ENCODE results near the gene NTSR2. TPM values are rescaled to one million over a fixed set of nuclear protein-coding genes. Genes with fewer than 3 reads are reported as not detected.

The NTSR2 gene
- polyA plus RNA-seq, 4 donors = 0.06 TPM; not detected in 3

DNA sequence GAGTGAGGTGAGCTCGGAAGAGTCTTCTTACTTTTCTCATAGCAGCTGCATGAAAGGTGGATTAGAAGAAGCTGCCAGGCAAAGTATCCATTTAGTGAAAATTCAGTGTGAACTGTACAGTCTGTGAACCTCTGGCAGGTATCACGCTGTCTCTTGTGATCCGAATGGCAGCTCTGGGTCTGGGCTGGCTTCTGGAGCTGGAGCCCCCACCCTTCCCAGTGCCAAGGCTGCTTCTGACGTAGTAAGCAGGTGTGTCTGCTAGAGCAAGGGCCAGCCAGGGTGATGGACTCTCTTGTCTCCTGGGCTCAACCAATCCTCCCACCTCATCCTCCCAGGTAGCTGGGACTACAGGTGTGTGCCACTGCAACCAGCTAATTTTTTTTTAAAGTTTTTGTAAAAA lies 14.0 kb upstream of the NTSR2 start:
- Histone ChIP-seq H3K36me3 (ENCODE audit: control insufficient read depth in 3 of 3, insufficient read depth in 2 of 3, low read depth in 1 of 3, low read length in 3 of 3) (no peaks in the 10 kb centered on the region), H3K27ac (ENCODE audit: low read depth in 1 of 3, low read length in 2 of 3) (no peak overlapping the region), H3K4me3 (ENCODE audit: low read depth in 1 of 3, low read length in 3 of 3) (no peak overlapping the region), H3K4me1 (ENCODE audit: control insufficient read depth in 3 of 3, insufficient read depth in 2 of 3, low read depth in 1 of 3, low read length in 2 of 3) (peaks cover 0 to 25% (median 0%) of the 10 kb centered on the region in 3 donors), H3K9me3 (ENCODE audit: control insufficient read depth in 2 of 2, insufficient read depth in 1 of 2, low read depth in 1 of 2, low read length in 1 of 2) (no peaks in the 10 kb centered on the region), H3K27me3 (ENCODE audit: control insufficient read depth in 3 of 3, insufficient read depth in 3 of 3, low read length in 3 of 3) (peaks cover 0 to 13% (median 0%) of the 10 kb centered on the region in 3 donors)
- 55 to 76% (median 65%) methylated on average over 4 of the region's 4 CpGs for WGBS, 3 donors
- DNase-seq (no peak), FAIRE-seq (no peak)

DNA sequence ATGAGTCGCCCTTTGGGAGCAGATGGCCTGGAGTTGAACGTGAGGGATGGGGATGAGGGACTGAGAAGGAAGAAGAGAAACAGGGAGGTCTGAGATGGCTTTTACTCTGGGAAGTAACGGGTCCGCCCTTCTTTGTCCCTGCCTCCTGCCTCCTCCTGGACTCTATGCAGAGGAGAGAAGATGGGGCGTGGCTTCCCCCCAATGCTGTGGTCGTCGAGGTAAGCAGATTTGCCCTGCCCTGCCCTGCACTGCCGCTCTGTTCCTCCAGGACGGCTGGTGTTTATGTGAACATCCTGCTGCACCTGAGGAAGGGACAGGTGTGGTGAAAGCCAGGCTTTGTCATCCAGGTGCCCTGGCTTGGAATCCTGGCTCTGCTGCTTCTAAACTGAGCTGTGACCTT lies 13.5 kb upstream of the NTSR2 start:
- Histone ChIP-seq H3K4me3 (ENCODE audit: low read depth in 1 of 3, low read length in 3 of 3) (no peak overlapping the region), H3K9me3 (ENCODE audit: control insufficient read depth in 2 of 2, insufficient read depth in 1 of 2, low read depth in 1 of 2, low read length in 1 of 2) (no peaks in the 10 kb centered on the region), H3K36me3 (ENCODE audit: control insufficient read depth in 3 of 3, insufficient read depth in 2 of 3, low read depth in 1 of 3, low read length in 3 of 3) (no peaks in the 10 kb centered on the region), H3K27ac (ENCODE audit: low read depth in 1 of 3, low read length in 2 of 3) (no peak overlapping the region), H3K4me1 (ENCODE audit: control insufficient read depth in 3 of 3, insufficient read depth in 2 of 3, low read depth in 1 of 3, low read length in 2 of 3) (peaks cover 0 to 23% (median 0%) of the 10 kb centered on the region in 3 donors), H3K27me3 (ENCODE audit: control insufficient read depth in 3 of 3, insufficient read depth in 3 of 3, low read length in 3 of 3) (peaks cover 0 to 15% (median 0%) of the 10 kb centered on the region in 3 donors)
- DNase-seq (no peak), FAIRE-seq (no peak)
- WGBS, 3 donors = 24 to 35% (median 33%) methylated on average over 9 of the region's 9 CpGs

DNA sequence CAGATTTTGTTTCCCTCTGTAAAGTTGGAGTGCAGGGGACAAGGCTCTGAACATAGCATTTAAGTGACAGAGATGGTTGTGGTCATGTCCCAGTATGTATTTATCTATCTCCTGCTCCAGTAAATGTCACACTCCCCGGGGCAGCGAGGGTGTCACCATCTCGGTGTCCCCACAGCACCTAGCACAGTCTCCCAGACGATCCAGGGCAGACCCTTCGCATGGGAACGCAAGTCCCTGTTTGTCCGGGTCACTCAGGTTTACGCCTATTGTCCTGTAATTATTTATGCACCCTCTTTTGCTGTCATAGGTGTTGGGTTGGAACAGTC lies 12.6 kb upstream of the NTSR2 start:
- Histone ChIP-seq H3K4me1 (ENCODE audit: control insufficient read depth in 3 of 3, insufficient read depth in 2 of 3, low read depth in 1 of 3, low read length in 2 of 3) (peaks cover 0 to 18% (median 0%) of the 10 kb centered on the region in 3 donors), H3K4me3 (ENCODE audit: low read depth in 1 of 3, low read length in 3 of 3) (no peak overlapping the region), H3K27me3 (ENCODE audit: control insufficient read depth in 3 of 3, insufficient read depth in 3 of 3, low read length in 3 of 3) (peaks cover 0 to 21% (median 3%) of the 10 kb centered on the region in 3 donors), H3K27ac (ENCODE audit: low read depth in 1 of 3, low read length in 2 of 3) (no peak overlapping the region), H3K36me3 (ENCODE audit: control insufficient read depth in 3 of 3, insufficient read depth in 2 of 3, low read depth in 1 of 3, low read length in 3 of 3) (no peaks in the 10 kb centered on the region), H3K9me3 (ENCODE audit: control insufficient read depth in 2 of 2, insufficient read depth in 1 of 2, low read depth in 1 of 2, low read length in 1 of 2) (no peaks in the 10 kb centered on the region)
- WGBS, 3 donors = 88 to 92% (median 90%) methylated on average over 8 of the region's 8 CpGs
- FAIRE-seq (no peak), DNase-seq (no peak)

DNA sequence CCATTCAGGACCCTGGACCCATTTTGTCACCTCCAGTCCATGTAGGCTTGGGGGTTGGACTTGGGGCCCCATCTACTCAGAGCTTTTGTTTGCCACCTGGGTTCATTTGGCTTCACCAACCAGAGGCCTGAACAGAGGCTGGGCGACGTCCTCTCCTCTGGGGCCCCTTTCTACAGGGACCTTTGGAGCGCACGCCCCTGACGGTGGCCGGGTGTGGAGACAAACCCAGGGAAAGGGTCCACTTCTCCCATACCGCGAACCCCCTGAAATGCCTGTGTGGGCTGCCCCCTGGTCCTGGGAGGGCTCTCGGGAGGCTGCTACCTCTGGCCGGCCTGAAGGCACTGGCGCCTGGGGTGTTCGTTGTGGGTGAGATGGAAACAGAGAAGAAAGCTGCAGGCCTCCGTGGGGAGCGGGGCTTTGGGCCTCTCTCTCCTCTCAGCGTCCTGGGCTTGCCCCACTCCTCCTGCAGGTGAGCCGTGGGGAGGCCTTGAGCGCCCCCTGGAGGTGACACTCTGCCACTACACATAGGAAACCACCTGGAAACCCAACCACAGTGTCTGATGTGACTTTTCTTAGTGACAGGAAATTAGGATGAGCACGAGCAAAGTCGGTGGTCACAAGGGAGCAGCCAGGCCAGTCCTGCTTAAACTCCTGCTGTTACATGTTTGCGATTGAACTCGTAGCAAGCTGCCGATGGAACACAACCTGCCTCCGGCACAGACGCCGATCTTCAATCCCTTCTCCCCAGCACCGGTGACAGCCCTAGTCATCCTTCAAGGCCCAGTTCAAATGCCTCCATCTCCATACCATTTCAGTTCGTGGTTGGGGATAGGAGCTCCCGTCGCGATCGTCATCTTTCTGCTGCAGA lies 12.0 kb upstream of the NTSR2 start:
- H3K9me3 ChIP-seq (ENCODE audit: control insufficient read depth in 2 of 2, insufficient read depth in 1 of 2, low read depth in 1 of 2, low read length in 1 of 2) = no peaks in the 10 kb centered on the region
- no peak overlapping the region for H3K27ac ChIP-seq (ENCODE audit: low read depth in 1 of 3, low read length in 2 of 3)
- peaks cover 0 to 18% (median 0%) of the 10 kb centered on the region in 3 donors for H3K4me1 ChIP-seq (ENCODE audit: control insufficient read depth in 3 of 3, insufficient read depth in 2 of 3, low read depth in 1 of 3, low read length in 2 of 3)
- H3K4me3 ChIP-seq (ENCODE audit: low read depth in 1 of 3, low read length in 3 of 3) = no peak overlapping the region
- no peak for FAIRE-seq
- peaks cover 0 to 27% (median 7%) of the 10 kb centered on the region in 3 donors for H3K27me3 ChIP-seq (ENCODE audit: control insufficient read depth in 3 of 3, insufficient read depth in 3 of 3, low read length in 3 of 3)
- DNase-seq = peak; percentile 29 to 56
- 65 to 73% (median 70%) methylated on average over 27 to 31 of the region's 31 CpGs for WGBS, 3 donors
- no peaks in the 10 kb centered on the region for H3K36me3 ChIP-seq (ENCODE audit: control insufficient read depth in 3 of 3, insufficient read depth in 2 of 3, low read depth in 1 of 3, low read length in 3 of 3)

DNA sequence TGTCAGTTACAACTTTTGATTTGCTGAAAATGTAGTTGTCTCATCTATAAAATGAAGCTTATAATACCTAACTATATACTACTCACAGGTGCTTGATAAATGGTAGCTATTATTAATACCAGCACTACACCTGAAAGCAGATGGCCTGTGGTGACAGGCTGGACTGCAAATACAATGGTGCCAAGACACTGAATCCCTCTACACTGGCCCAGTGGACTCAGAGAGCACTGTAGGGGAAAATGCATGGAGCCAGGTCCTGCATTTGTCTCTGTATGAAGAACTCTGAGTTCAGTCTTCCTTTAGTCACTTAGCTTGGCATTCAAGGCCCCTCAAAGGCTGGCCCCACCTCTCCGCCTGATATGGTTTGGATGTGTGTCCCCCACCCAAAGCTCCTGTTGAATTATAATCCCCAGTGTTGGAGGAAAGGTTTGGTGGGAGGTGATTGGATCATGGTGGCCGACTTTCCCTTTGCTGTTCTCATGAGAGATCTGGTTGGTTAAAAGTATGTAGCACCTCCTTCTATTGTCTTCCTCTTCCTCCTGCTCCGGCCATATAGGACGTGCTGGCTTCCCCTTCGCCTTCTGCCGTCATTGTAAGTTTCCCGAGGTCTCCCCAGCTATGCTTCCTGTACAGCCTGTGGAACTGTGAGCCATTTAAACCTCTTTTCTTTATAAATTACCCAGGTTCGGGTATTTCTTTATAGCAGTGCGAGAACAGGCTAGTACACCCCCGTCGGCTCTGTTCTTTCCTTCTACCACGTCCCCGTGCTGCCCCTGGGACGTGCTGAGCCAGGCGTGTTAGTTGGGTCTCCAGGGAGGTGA lies 11.1 kb upstream of the NTSR2 start:
- H3K4me3 ChIP-seq (ENCODE audit: low read depth in 1 of 3, low read length in 3 of 3) = no peak overlapping the region
- WGBS, 3 donors = 87 to 90% (median 90%) methylated on average over 15 of the region's 15 CpGs
- H3K4me1 ChIP-seq (ENCODE audit: control insufficient read depth in 3 of 3, insufficient read depth in 2 of 3, low read depth in 1 of 3, low read length in 2 of 3) = peaks cover 0 to 18% (median 0%) of the 10 kb centered on the region in 3 donors
- no peak for DNase-seq
- H3K36me3 ChIP-seq (ENCODE audit: control insufficient read depth in 3 of 3, insufficient read depth in 2 of 3, low read depth in 1 of 3, low read length in 3 of 3) = no peaks in the 10 kb centered on the region
- H3K27ac ChIP-seq (ENCODE audit: low read depth in 1 of 3, low read length in 2 of 3) = no peak overlapping the region
- H3K9me3 ChIP-seq (ENCODE audit: control insufficient read depth in 2 of 2, insufficient read depth in 1 of 2, low read depth in 1 of 2, low read length in 1 of 2) = no peaks in the 10 kb centered on the region
- H3K27me3 ChIP-seq (ENCODE audit: control insufficient read depth in 3 of 3, insufficient read depth in 3 of 3, low read length in 3 of 3) = peaks cover 0 to 36% (median 15%) of the 10 kb centered on the region in 3 donors
- no peak for FAIRE-seq

DNA sequence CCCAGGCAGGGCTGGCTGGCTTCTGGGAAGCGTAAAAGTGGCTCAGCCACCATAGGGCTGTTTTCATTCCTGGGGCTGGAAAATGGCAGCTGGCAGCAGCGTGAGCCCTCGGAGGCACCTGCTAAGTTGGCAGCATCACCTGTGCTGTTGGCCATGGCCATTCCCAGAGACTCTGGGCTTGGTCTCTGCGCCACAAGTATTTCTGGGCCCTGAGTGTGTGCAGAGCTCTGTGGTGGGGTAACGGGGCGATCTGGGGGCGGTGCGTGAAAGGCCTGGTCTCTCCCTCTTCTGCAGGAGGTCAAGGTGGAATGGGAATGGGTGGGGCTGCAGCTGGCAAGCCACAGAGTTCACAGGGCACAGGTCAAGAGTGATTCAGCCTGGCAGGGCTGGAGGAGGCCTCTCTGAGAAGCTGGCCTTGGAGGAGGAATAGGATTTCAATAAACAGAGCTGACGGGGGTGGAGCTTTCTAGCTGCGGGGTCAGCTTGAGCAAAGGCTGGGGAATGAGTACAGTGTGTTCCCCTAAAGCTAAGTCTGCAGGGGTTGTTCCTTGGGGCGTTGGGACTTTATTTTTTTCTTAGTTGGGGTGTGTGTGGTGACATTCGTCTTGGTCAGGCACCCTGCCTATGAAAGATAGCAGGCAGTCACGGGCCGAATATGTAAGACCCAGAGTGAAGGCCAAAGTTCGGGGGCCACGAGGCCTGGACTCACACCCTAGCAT lies 10.3 kb upstream of the NTSR2 start:
- DNase-seq (peak; percentile 25 to 39), FAIRE-seq (no peak)
- Histone ChIP-seq H3K27me3 (ENCODE audit: control insufficient read depth in 3 of 3, insufficient read depth in 3 of 3, low read length in 3 of 3) (peaks cover 0 to 40% (median 16%) of the 10 kb centered on the region in 3 donors), H3K4me1 (ENCODE audit: control insufficient read depth in 3 of 3, insufficient read depth in 2 of 3, low read depth in 1 of 3, low read length in 2 of 3) (peaks cover 0 to 18% (median 0%) of the 10 kb centered on the region in 3 donors), H3K9me3 (ENCODE audit: control insufficient read depth in 2 of 2, insufficient read depth in 1 of 2, low read depth in 1 of 2, low read length in 1 of 2) (peaks cover 0 to 2% of the 10 kb centered on the region in 2 donors), H3K4me3 (ENCODE audit: low read depth in 1 of 3, low read length in 3 of 3) (no peak overlapping the region), H3K27ac (ENCODE audit: low read depth in 1 of 3, low read length in 2 of 3) (no peak overlapping the region), H3K36me3 (ENCODE audit: control insufficient read depth in 3 of 3, insufficient read depth in 2 of 3, low read depth in 1 of 3, low read length in 3 of 3) (no peaks in the 10 kb centered on the region)
- WGBS, 3 donors = 36 to 71% (median 46%) methylated on average over 16 of the region's 16 CpGs

DNA sequence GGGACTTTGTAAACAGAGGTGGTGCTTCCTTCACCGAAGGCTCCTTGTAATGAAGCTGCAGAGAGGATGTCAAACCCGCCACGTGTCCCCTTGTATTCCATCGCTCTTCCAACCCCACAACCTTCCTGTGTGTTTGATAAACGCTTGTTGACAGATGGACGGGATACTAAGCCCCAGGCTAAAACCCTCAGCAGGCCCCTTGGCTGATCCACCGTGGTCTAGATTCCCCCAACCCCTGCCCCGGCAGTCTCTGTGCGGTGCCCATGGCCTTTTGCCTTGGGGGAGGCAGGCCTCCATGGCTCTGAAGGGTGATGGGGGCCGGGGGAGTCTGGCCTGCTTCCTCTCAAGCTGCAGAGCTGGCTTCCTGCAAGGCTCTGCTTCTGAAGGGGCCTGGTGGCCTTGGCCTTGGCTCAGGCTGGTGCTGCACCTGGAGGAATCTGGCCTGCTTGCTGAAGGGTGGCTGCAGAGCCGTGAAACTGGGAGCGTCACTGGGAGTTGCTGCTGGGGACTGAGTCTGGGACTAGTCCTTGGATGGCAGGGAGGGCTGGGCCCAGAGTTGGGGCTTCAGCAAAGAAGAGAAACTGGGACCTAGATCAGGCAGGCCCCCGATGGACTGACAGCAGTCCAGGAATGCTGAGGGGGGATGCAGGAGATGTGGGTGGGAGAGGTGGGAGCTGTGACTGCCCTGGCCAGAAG lies 9.6 kb upstream of the NTSR2 start:
- peaks cover 0 to 44% (median 16%) of the 10 kb centered on the region in 3 donors for H3K27me3 ChIP-seq (ENCODE audit: control insufficient read depth in 3 of 3, insufficient read depth in 3 of 3, low read length in 3 of 3)
- H3K9me3 ChIP-seq (ENCODE audit: control insufficient read depth in 2 of 2, insufficient read depth in 1 of 2, low read depth in 1 of 2, low read length in 1 of 2) = peaks cover 0 to 2% of the 10 kb centered on the region in 2 donors
- H3K4me1 ChIP-seq (ENCODE audit: control insufficient read depth in 3 of 3, insufficient read depth in 2 of 3, low read depth in 1 of 3, low read length in 2 of 3) = peaks cover 0 to 18% (median 0%) of the 10 kb centered on the region in 3 donors
- FAIRE-seq (no peak), DNase-seq (no peak)
- H3K4me3 ChIP-seq (ENCODE audit: low read depth in 1 of 3, low read length in 3 of 3) = no peak overlapping the region
- no peak overlapping the region for H3K27ac ChIP-seq (ENCODE audit: low read depth in 1 of 3, low read length in 2 of 3)
- no peaks in the 10 kb centered on the region for H3K36me3 ChIP-seq (ENCODE audit: control insufficient read depth in 3 of 3, insufficient read depth in 2 of 3, low read depth in 1 of 3, low read length in 3 of 3)
- WGBS, 3 donors = 80 to 85% (median 83%) methylated on average over 13 of the region's 13 CpGs
